Measurements from ENCODE around the gene RDH13. TPM values are rescaled to one million over a fixed set of nuclear protein-coding genes. Genes with fewer than 3 reads are reported as not detected.
"Not testable (repeated sequence)": the region's sequence is repeated elsewhere in the genome, so short reads cannot be mapped to it uniquely, and the experiment has no call there.

The RDH13 gene
- polyA plus RNA-seq, 1 donor = 14.5 TPM

- not testable (repeated sequence) for DNase-seq
These were observed 52.4 kb downstream of the RDH13 start for GRCh38 chr19:55010561-55010960.

- DNase-seq = not testable (repeated sequence)
These were observed 54.2 kb downstream of the RDH13 start for GRCh38 chr19:55008781-55009180.

- not testable (repeated sequence) for DNase-seq
These were observed 54.8 kb downstream of the RDH13 start for GRCh38 chr19:55008189-55008588.

GRCh38 chr19:55007537-55007936 is 55.4 kb downstream of the RDH13 start:
- not testable (repeated sequence) for DNase-seq

GRCh38 chr19:55006795-55007194 is 56.2 kb downstream of the RDH13 start:
- not testable (repeated sequence) for DNase-seq

GRCh38 chr19:55005684-55006488 is 57.1 kb downstream of the RDH13 start:
- peak; percentile 1 for DNase-seq

GRCh38 chr19:55000761-55001160 is 62.2 kb downstream of the RDH13 start:
- no peak for DNase-seq

GRCh38 chr19:54998751-54999239 is 64.2 kb downstream of the RDH13 start:
- not testable (repeated sequence) for DNase-seq

GRCh38 chr19:54995561-54995960 is 67.4 kb downstream of the RDH13 start:
- no peak for DNase-seq

Other genes starting within 250 kb of the RDH13 start
- gene KIR3DL1, start 246.7 kb downstream of the RDH13 start, polyA plus RNA-seq (ENCODE audit: insufficient read length) = not detected
- gene KIR2DS4, start 230.5 kb downstream of the RDH13 start, polyA plus RNA-seq (ENCODE audit: insufficient read length) = not detected
- not detected for gene KIR3DL2, start 212.7 kb downstream of the RDH13 start, polyA plus RNA-seq (ENCODE audit: insufficient read length)
- gene FCAR, start 188.9 kb downstream of the RDH13 start, polyA plus RNA-seq (ENCODE audit: insufficient read length) = 0.35 TPM
- 0.35 TPM for gene NCR1, start 157.0 kb downstream of the RDH13 start, polyA plus RNA-seq (ENCODE audit: insufficient read length)
- not detected for gene NLRP7, start 115.6 kb downstream of the RDH13 start, polyA plus RNA-seq (ENCODE audit: insufficient read length)
- 0.59 TPM for gene NLRP2, start 96.8 kb downstream of the RDH13 start, polyA plus RNA-seq (ENCODE audit: insufficient read length)
- gene GP6, start 24.9 kb downstream of the RDH13 start, polyA plus RNA-seq (ENCODE audit: insufficient read length) = 0.15 TPM
- gene EPS8L1, start 12.7 kb upstream of the RDH13 start, polyA plus RNA-seq (ENCODE audit: insufficient read length) = 2.6 TPM
- gene PPP1R12C, start 54.5 kb upstream of the RDH13 start, polyA plus RNA-seq (ENCODE audit: insufficient read length) = 74.0 TPM
- gene TNNT1, start 86.1 kb upstream of the RDH13 start, polyA plus RNA-seq (ENCODE audit: insufficient read length) = 516 TPM
- gene TNNI3, start 94.6 kb upstream of the RDH13 start, polyA plus RNA-seq (ENCODE audit: insufficient read length) = 1.9 TPM
- gene DNAAF3, start 103.5 kb upstream of the RDH13 start, polyA plus RNA-seq (ENCODE audit: insufficient read length) = 1.2 TPM
- 0.13 TPM for gene SYT5, start 117.1 kb upstream of the RDH13 start, polyA plus RNA-seq (ENCODE audit: insufficient read length)
- 0.27 TPM for gene PTPRH, start 146.4 kb upstream of the RDH13 start, polyA plus RNA-seq (ENCODE audit: insufficient read length)
- gene TMEM86B, start 165.6 kb upstream of the RDH13 start, polyA plus RNA-seq (ENCODE audit: insufficient read length) = 2.6 TPM
- gene PPP6R1, start 195.9 kb upstream of the RDH13 start, polyA plus RNA-seq (ENCODE audit: insufficient read length) = 31.5 TPM
- 30.6 TPM for gene HSPBP1, start 217.0 kb upstream of the RDH13 start, polyA plus RNA-seq (ENCODE audit: insufficient read length)
- gene BRSK1, start 220.8 kb upstream of the RDH13 start, polyA plus RNA-seq (ENCODE audit: insufficient read length) = 5.8 TPM